Loucy (cell line): ENCODE data around the gene GRM2.
A peak's percentile ranks its signal among the peaks of the same experiment; 100 is the strongest.

Source experiments
- EZH2phosphoT487 ChIP-seq: fragments of 200-600 bp; IDR thresholded peaks from 2 replicates; pipeline ENCODE4 v1.6.1; 2018; ENCODE audit warnings: antibody characterized with exemption, mild to moderate bottlenecking, moderate library complexity, borderline replicate concordance
- TF ChIP-seq, protein P1 (sequence below): fragments of 200-600 bp; sonication (generic); conservative IDR thresholded peaks from 2 replicates; pipeline ENCODE4 v1.5.1; 2014; ENCODE audit warnings: mild to moderate bottlenecking, antibody characterized with exemption, low read length

DNA sequence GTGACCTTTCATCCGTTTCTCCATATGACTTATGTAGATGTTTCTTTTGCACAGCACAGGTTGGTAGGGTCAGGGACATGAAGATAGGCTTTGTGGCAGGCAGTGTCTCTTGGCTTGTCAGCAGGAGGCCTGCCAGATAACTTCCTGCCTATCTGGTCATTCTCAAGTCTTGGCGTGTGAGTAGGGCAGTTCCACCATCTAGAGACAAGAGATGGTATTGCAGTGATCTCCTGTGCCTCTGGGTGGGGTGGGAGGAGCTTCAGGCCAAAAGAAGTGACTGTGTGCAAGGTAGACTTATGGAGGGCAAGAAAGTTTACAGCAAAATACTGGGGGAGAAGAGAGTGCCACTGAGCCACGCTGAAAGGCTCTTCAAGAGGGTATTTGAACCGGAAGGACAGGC lies 24.8 kb upstream of the GRM2 start:
- no peak for TF ChIP-seq EZH2phosphoT487
- TF ChIP-seq, protein P1, sequence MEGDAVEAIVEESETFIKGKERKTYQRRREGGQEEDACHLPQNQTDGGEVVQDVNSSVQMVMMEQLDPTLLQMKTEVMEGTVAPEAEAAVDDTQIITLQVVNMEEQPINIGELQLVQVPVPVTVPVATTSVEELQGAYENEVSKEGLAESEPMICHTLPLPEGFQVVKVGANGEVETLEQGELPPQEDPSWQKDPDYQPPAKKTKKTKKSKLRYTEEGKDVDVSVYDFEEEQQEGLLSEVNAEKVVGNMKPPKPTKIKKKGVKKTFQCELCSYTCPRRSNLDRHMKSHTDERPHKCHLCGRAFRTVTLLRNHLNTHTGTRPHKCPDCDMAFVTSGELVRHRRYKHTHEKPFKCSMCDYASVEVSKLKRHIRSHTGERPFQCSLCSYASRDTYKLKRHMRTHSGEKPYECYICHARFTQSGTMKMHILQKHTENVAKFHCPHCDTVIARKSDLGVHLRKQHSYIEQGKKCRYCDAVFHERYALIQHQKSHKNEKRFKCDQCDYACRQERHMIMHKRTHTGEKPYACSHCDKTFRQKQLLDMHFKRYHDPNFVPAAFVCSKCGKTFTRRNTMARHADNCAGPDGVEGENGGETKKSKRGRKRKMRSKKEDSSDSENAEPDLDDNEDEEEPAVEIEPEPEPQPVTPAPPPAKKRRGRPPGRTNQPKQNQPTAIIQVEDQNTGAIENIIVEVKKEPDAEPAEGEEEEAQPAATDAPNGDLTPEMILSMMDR, result peak; percentile 93
